Measurements from ENCODE around the gene STARD3.
"Not testable (repeated sequence)": the region's sequence is repeated elsewhere in the genome, so short reads cannot be mapped to it uniquely, and the experiment has no call there.

The STARD3 gene

GRCh38 chr17:39636927-39637736 is at the start of gene STARD3:
Gene STARD3 (plus strand): TSS chr17:39637144. CDS start chr17:39653532, 16,388 bp downstream.
- peak; percentile 59 to 75 for DNase-seq

- DNase-seq = not testable (repeated sequence)
Observed at GRCh38 chr17:39590180-39590579, 46.8 kb upstream of the STARD3 start.

DNA sequence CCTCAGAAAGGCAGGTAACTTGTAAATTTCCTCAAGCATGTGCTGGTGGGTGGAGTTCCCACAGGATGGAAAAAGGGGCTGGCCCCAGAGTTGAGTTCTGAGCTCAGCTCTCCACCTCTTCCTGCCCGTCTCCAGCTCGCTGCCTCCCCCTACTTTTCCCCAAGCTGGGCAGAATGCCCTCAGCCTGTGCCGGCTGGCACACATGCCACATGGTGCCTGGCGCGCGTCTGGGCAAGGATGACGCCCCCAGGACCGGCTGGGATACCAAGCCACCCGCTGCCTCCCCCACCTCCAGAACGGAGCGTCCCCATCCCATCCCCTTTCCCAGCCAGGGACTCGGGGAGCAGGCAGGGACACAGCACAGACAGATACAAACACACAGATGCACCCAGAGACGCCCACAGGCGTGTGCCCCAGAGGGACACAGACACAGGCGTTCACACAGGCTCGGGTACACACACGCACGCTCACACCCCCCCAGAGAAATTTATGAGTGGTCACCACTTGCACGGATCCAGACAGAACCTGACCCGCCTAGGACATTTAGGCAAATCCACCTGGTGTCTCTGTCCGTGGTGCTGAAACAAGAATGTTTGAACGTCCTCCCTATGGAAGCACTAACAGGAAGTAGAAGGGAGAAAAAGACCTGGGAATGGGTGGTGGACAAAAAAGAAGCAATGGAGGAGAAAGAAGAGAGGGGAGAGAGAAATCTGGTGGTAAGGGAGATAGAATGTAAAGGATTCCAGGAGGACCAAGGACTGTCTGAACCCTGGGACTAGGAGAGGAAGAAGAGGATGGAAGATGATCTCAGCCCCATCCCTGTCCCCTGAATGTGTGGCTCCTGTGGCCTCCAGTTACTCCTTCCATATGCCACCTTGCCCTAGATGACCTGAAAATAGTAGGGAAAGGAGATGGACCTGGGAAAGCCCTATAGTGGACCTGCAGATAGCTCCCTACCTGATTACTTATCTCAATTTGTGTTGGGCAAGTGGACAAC is 44.7 kb upstream of the STARD3 start:
- no peak for DNase-seq

DNA sequence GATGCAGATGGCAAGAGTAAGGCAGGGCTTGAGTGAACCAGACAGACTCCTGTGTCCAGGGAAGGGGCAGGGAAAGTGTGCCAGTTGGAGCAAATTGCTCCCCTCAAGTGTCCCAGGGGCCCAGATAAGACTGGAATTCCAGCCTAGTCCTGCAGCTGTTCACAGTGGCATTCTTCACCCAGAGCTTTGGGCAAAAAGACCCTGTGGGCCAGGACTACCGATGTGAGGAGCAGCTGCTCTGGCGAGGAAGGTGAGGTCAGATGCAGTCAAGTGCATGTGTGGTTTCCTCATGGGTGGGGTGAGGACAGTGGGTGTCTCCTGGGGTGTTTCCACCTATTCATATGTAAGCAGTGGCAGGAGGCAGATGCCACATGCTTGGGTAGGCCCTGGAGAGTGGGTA is 43.6 kb upstream of the STARD3 start:
- DNase-seq = no peak

DNA sequence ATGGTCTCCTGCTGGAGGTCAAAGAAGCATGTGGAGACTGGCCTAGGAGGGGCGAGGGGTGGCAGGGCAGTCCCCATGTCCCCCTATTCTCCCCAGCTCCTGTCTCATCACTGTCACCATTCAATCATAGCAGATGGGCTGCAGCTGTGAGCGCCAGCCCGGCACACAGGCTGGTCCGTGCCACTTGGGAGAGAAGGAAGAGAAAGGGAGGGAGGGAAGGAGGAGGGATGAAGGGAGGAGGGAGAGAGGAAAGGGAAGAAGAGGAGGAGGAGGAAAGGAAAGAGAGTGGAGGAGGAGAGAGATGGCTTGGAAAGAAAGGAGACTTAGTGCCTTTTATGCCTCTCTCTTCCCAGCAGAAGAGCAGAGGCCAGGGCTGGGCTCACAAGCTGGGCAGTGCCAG is 41.6 kb upstream of the STARD3 start:
- DNase-seq = no peak

DNA sequence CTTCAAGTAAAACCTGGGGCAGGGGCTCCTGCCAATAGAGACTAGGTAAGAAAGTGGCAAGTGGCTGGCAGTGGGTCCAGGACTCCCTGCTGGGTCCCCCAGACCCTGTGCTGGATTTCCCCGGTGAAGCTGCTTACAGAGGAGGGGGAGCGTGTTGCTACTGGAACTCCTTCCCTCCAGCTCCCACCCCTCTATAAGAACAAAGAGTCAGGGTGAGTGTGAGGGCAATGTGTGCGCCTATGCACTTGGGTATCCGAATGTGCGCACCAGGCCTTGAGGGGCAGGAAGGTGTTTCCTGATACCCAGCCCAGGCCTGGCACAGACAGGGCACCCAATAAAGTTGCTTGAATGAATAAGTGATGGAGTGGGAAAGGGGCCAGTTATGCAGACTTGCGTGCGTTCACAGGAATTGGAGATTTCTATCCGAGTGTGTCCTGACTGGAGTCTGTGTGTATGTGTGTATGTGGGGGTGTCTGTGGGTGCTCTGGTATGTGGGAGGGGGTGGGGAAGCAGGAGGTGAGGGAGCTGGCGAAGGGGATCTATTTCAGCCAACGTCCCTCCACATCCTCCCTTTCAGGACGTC is 40.9 kb upstream of the STARD3 start:
- DNase-seq = no peak

- DNase-seq = no peak
Observed at GRCh38 chr17:39596543-39597267, 40.2 kb upstream of the STARD3 start.

DNA sequence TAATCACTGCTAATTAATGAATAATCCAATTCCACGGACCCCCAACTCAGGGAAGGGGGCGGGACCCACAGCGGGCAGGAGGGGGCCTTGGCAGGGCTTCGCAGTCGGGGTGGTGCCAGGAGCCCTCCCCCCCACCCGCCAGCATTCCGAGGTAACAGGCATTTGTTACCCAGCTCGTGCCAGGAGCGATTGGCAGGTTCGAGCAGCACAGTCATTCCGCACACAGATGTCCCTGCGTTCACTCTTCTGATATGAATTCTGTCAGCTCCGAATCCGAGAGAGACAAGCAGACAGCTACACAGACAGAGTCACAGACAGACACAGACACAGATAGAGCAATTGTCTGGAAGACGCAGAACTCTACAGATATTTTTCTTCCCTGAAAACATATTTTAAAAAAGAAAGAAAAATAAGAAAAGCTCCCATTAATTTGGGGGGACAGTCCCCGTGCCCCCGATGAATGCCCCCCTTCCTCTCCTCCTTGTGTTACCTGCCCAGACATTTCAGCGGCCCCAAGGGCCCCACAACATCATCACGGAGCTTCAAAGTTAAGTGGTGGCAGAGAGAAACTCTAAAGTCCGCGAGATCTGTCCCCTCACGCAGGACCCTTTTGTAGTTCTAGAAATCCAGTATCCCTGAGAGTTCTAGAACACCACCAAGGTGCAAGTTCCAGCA is 39.4 kb upstream of the STARD3 start:
- no peak for DNase-seq

GRCh38 chr17:39598047-39598481 is 38.9 kb upstream of the STARD3 start:
- DNase-seq = no peak

DNA sequence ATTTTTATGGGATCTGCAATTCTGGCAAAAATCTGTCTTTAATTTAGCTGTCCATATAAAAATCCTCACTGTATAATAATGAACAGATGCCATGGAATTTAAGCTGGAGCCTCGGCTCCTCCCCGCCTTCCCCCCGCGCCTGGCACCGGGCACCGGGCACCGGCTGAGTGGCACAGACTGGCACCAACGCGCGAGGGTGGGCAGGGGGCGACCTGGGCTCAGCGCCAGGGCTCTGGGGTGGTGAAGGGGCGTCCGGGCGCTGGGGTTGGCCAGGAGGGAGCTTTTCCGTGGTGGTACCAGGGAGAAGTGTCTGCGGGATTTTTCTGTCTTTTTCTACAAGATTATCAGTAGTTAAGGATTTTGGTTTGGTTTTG is 38.3 kb upstream of the STARD3 start:
- no peak for DNase-seq

DNA sequence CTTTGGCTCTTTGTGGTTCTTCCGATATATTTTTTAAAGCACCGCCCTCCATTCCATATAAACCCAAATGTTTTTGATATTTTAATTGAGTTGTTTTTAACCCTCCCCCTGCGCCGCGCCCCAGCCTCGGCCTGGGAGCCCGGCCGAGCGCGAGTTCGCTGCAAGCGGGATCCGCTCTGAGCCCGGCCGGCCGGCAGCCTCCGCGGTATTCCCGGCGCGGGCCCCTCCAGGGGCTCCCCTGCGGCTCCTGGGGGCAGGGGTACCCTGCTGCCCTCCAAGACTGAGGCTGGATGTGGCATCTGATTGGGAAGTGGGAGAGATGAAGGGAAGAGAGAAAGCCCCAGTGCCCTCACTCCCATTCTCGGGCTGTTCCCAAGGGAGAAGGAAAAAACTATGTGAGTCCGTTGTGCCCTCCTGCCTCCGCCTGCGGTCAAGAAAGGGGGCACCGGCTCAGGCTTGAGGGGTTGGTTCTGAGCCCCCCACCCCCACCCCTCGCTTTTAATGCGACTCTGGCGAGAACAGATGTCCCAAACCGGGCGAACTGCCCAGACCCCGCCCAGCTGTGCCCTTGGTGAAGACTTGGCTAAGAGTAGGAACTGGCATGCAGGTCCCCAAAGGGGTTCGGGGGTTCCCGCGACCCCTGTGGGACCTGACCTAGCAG is 37.8 kb upstream of the STARD3 start:
- DNase-seq = no peak

DNA sequence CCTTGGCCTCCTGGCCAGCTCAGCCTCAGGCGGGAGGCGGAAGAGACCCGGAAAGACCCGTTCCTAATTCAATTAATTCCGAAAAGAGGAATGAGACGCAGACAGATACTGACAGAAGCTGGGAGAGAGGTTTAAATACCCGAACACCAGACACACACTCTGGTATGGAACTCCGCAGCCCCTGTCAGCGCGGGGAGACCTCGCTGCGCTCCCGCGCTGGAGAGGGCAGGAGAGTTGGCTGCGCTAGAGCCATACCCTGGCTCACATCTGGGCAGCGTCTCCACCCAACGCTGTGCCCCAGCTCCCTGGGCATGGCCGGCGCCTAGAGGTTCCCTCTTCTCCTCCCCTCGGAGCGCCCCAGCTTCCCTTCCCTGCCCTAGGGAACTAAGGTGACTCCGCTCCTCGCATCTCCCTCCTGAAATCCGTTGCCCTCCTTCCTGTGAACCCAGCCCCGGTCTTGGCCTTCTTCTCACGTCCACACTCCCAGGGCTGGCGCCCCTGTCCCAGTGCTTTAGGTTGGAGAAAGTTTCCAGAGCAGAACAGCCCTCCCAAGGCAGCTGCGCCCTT is 37.2 kb upstream of the STARD3 start:
- no peak for DNase-seq

DNA sequence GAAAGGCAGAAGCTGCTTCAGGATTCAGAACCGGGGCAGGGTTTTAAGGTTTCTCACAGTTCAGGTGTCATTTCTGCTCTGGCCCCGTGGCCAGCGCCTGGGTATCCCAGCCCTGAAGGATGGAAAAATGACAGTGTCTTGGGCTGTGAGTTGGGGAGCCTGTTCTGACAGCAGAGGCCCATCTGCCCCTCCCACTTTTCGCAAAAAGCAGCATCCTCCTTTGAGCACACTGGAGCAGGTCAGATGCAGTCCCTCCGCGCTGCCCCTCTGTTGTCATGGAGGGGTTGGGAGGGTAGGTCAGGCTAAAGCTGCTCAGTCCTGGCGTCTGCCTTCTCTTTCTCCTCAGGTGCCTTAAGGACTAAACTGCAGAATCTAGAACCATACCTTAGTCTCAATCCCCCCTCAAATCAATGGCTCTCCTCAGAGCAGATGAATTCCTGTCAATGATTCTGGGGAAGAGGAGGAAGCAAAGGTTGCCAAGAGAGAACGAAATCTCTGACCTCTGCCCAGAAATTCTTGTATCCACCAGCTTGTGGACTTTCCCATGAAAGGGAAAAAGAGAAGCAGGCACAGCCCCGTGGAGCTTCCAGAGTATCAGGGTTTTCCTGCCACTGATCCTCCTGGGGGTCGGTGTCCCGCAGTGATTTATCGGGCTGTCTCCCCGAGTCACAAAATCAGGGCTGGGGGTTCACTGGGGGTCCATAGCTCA is 36.5 kb upstream of the STARD3 start:
- DNase-seq = no peak

DNA sequence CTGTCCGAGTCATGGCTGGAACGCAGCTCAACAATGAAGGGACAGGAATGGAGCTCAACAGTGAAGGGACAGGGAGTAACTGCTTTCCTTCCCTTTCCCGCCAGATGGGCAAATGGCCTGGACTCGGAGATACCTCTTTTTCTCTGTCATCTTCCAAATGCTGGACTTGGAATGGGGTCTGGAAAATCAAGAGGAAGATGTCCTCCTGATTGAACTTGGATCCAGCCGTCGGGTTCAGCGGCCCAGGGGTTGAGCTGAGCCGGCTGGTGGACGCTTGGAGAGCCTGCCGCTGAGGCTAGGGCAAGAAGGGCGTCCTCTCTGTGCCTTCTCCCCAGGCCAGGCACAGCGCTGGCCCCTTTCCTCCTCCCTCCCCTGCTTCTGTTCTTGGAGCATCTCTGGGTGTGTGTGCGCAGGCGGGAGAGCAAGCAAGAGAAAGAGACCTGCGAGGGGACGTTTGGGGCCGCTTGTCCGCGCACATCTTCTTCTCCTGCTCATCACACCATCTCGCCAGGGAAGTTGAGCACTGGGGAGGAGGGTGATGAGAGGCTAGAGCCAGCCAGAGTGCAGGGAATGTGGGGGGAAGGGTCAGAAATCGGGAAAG is 35.8 kb upstream of the STARD3 start:
- no peak for DNase-seq

- no peak for DNase-seq
Observed at GRCh38 chr17:39601758-39602532, 35.0 kb upstream of the STARD3 start.

- no peak for DNase-seq
Observed at GRCh38 chr17:39602533-39603303, 34.2 kb upstream of the STARD3 start.

DNA sequence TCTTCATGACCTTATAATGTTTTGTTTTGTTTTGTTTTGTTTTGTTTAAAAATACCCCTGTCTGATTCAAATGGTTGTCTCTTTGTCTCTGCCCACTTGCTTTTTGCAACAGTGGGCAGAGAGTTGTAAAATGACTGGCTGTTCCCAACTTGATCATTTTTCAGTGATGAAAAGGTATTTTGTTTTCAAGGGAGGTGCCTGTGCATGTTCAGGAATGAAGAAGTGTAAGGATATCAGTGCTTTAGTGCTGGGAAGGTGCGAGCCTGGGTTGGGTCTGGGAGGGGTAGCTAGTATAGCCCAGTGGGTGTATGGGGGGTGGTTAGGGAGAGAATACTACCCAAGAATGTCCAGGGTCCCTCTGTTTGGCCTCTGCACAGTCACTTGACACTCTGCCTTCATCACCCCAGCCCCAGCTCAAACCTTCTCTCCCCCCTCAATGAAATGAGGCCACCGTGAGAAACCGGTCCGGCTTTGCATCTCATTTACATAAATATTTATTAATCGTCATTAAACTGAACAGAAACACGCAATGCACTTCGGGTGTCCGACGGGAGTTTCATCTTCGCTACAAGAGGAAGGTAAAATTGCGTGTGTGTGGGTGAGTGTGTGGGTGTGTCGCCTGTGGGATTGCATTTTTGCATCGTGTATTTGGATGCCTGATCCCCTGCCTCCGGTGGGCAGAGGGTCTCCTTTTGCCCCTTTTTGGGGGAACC is 33.5 kb upstream of the STARD3 start:
- no peak for DNase-seq
